Uterus (tissue), 2 donors: ENCODE measurements around the gene SLC12A6.

Experiments
- POLR2A ChIP-seq, 2 donors: fragments of 450-650 bp; IDR thresholded peaks; one replicate each; pipeline ENCODE4 v1.6.1; 2016; ENCODE audit warnings: antibody characterized with exemption in 2 of 2, mild to moderate bottlenecking in 1 of 2, moderate library complexity in 1 of 2
- TF ChIP-seq, protein P1 (sequence below), 4 experiments: fragments of 200-600 bp in 2 of 4; fragments of 450-650 bp in 2 of 4; sonication (generic) in 2 of 4; IDR thresholded peaks; one replicate each; pipeline ENCODE4 v1.5.1; 2016 to 2019; ENCODE audit warnings: antibody characterized with exemption in 4 of 4, mild to moderate bottlenecking in 2 of 4, moderate library complexity in 1 of 4

DNA sequence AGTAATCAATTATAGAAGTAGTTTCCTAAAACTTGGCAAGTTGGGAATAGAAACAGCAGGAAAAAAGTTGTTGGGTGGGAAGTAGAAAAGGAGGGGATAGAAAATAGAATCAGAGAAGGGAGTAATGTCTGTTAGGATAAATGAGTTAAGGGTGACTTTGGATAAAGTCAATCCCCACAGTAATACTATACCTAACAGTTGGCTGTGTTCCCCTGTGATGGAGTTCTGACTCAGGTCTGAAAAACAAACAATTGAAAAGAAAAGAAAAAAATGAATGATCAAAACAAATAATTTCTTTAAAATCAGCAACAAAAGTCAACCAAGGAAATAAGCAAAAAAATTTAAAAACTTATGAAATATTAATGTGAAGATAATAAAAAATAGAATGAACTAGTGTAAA is 62.4 kb downstream of the SLC12A6 start:
- TF ChIP-seq, protein P1, sequence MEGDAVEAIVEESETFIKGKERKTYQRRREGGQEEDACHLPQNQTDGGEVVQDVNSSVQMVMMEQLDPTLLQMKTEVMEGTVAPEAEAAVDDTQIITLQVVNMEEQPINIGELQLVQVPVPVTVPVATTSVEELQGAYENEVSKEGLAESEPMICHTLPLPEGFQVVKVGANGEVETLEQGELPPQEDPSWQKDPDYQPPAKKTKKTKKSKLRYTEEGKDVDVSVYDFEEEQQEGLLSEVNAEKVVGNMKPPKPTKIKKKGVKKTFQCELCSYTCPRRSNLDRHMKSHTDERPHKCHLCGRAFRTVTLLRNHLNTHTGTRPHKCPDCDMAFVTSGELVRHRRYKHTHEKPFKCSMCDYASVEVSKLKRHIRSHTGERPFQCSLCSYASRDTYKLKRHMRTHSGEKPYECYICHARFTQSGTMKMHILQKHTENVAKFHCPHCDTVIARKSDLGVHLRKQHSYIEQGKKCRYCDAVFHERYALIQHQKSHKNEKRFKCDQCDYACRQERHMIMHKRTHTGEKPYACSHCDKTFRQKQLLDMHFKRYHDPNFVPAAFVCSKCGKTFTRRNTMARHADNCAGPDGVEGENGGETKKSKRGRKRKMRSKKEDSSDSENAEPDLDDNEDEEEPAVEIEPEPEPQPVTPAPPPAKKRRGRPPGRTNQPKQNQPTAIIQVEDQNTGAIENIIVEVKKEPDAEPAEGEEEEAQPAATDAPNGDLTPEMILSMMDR (IDR thresholded peaks at IDR 0.05) = no peak
- TF ChIP-seq POLR2A (IDR thresholded peaks at IDR 0.05) = no peak
